T follicular helper cell (primary cell): ENCODE data around the gene ZNRF1.

Source experiments
- DNase-seq: peaks from one replicate; pipeline ENCODE4 v3.0.0-alpha.2; 2020; ENCODE audit warnings: low read depth

Gene ZNRF1

GRCh38 chr16:75027520-75028300 is 28.9 kb downstream of the ZNRF1 start:
- DNase-seq = no peak

GRCh38 chr16:75028544-75029135 is 29.8 kb downstream of the ZNRF1 start:
- no peak for DNase-seq

GRCh38 chr16:75029854-75030253 is 31.0 kb downstream of the ZNRF1 start:
- no peak for DNase-seq

GRCh38 chr16:75032655-75033054 is 33.8 kb downstream of the ZNRF1 start:
- no peak for DNase-seq

GRCh38 chr16:75035410-75035968 is 36.7 kb downstream of the ZNRF1 start:
- no peak for DNase-seq

- DNase-seq = no peak
These were observed 39.4 kb downstream of the ZNRF1 start for GRCh38 chr16:75038036-75038858.

- no peak for DNase-seq
These were observed 41.1 kb downstream of the ZNRF1 start for GRCh38 chr16:75039941-75040340.

- no peak for DNase-seq
These were observed 43.8 kb downstream of the ZNRF1 start for GRCh38 chr16:75042426-75043174.

- no peak for DNase-seq
These were observed 44.5 kb downstream of the ZNRF1 start for GRCh38 chr16:75043175-75043895.

GRCh38 chr16:75044800-75045361 is 46.1 kb downstream of the ZNRF1 start:
- DNase-seq = no peak

- DNase-seq = no peak
These were observed 46.6 kb downstream of the ZNRF1 start for GRCh38 chr16:75045424-75045823.

- DNase-seq = no peak
These were observed 49.2 kb downstream of the ZNRF1 start for GRCh38 chr16:75048054-75048453.

GRCh38 chr16:75048530-75048929 is 49.7 kb downstream of the ZNRF1 start:
- no peak for DNase-seq

GRCh38 chr16:75052481-75053202 is 53.8 kb downstream of the ZNRF1 start:
- DNase-seq = no peak

GRCh38 chr16:75053791-75054555 is 55.1 kb downstream of the ZNRF1 start:
- DNase-seq = no peak

- DNase-seq = no peak
These were observed 55.7 kb downstream of the ZNRF1 start for GRCh38 chr16:75054556-75054947.

- no peak for DNase-seq
These were observed 60.0 kb downstream of the ZNRF1 start for GRCh38 chr16:75058806-75059205.

- no peak for DNase-seq
These were observed 60.6 kb downstream of the ZNRF1 start for GRCh38 chr16:75059411-75059810.

GRCh38 chr16:75060723-75061122 is 61.9 kb downstream of the ZNRF1 start:
- no peak for DNase-seq
